Stimulated activated memory B cell treated with anti-CD40 and anti-IgM and Interleukin-4, amounts not matched to agents 10 μg/mL and 1 μg/mL and 100 μg/mL, for 72 hours (primary cell): ENCODE results near the gene TTI1.

Experiments
- ATAC-seq: fragments of 150-1000 bp; cut with Tn5 transposase; 2 replicates; pipeline ENCODE4 v1.10.0; 2021
- H3K27ac Mint-ChIP-seq: one replicate; pipeline ENCODE4 v1.8.0; 2022; ENCODE audit warnings: mild to moderate bottlenecking, mixed read lengths
- H3K27me3 Mint-ChIP-seq: one replicate; pipeline ENCODE4 v1.8.0; 2022; ENCODE audit warnings: mixed read lengths
- H3K36me3 Mint-ChIP-seq: one replicate; pipeline ENCODE4 v1.8.0; 2022; ENCODE audit warnings: mixed read lengths
- H3K4me1 Mint-ChIP-seq: one replicate; pipeline ENCODE4 v1.8.0; 2022; ENCODE audit warnings: mixed read lengths
- H3K4me3 Mint-ChIP-seq: one replicate; pipeline ENCODE4 v1.8.0; 2022; ENCODE audit warnings: mild to moderate bottlenecking, moderate library complexity, mixed read lengths
- H3K9me3 Mint-ChIP-seq: one replicate; pipeline ENCODE4 v1.8.0; 2022; ENCODE audit warnings: mixed read lengths

TTI1 gene

DNA sequence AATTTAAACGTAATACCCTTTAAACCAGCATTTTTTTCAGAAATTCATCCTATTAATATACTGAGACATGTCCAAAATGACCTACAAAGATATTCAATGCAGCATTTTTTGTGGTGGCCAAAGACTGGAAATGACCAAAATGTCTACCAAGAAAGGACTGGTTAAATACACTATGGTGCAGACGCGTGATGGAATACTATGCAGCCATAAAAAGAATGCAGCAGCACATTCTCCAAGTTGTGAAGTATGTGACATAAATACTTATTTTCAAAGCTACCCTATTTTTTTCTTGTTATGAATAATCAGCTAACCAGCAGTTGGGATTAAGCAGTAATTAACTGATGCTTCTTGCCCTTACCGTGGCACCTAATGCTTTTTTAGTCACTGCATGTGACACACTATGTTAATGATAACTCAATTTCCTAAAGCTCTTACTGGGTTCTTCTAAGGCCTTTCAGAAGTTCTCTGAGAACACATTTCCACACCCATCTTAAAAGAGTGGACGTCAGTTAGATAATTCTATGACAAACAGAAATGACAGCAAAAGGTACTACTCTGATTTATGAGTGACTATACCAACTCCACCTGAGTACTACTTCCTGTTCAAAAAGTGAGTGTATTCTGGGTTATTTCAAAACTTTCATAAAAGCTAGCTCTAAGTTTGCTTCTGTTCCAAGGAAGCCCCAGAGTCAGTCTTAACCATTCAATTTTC lies 24.9 kb downstream of the TTI1 start:
- ATAC-seq, result no peak
- H3K36me3 Mint-ChIP-seq, result peaks cover 57% of the 10 kb centered on the region

DNA sequence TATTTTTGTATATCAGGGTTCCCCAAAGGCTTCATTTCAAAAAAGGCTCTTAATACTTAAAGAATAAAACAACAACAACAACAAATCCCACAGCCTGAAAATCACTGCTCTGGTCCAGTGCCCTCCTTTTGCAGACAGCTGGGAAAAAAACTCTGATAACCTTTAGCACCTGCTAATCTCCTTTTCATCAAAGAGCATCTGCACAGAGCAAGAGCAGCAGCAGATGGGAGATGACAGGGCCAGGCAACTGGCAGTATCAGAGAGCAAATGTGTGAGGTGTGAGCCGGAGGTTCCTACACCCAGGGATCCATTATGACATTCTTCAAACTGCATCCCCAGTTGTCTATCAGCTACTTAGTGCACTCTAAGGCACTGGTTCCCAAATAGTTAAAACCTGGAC lies 25.7 kb downstream of the TTI1 start:
- no peak for ATAC-seq
- Mint-ChIP-seq H3K27ac (no peak overlapping the region), H3K9me3 (no peaks in the 10 kb centered on the region), H3K4me3 (no peak overlapping the region), H3K36me3 (peaks cover 48% of the 10 kb centered on the region), H3K4me1 (no peaks in the 10 kb centered on the region), H3K27me3 (no peaks in the 10 kb centered on the region)

More for the DNA sequence above, 24.9 kb downstream of the TTI1 start:
- Mint-ChIP-seq H3K4me1 (no peaks in the 10 kb centered on the region), H3K9me3 (no peaks in the 10 kb centered on the region), H3K4me3 (no peak overlapping the region), H3K27ac (no peak overlapping the region), H3K27me3 (no peaks in the 10 kb centered on the region)

DNA sequence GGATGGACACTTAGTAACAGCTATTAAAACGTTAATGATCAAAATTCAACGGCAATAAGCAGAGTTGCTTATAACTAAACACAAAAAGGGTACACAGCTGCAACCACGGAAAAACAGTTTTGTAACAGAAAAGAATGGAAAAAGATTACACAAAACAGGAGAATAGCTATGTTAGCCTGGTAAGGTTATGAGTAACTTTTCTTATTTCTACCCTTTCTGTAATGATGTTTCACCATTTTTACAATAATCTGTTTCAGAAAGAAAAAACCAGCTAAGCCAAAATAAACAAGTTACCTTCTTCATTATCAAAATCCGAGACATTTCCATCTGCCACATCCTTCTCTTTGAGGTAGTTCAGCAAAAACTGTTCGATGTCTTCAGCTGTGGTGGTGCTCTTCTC lies 27.4 kb downstream of the TTI1 start:
- Mint-ChIP-seq H3K27ac (no peak overlapping the region), H3K4me3 (no peak overlapping the region), H3K27me3 (no peaks in the 10 kb centered on the region), H3K4me1 (no peaks in the 10 kb centered on the region), H3K9me3 (no peaks in the 10 kb centered on the region), H3K36me3 (peaks cover 40% of the 10 kb centered on the region)
- no peak for ATAC-seq

- H3K9me3 Mint-ChIP-seq, result no peaks in the 10 kb centered on the region
- ATAC-seq, result no peak
- H3K4me1 Mint-ChIP-seq, result no peaks in the 10 kb centered on the region
- no peaks in the 10 kb centered on the region for H3K27me3 Mint-ChIP-seq
- H3K36me3 Mint-ChIP-seq, result peaks cover 53% of the 10 kb centered on the region
- H3K4me3 Mint-ChIP-seq, result no peak overlapping the region
- no peak overlapping the region for H3K27ac Mint-ChIP-seq
Measured at GRCh38 chr20:38004416-38004815, 28.8 kb downstream of the TTI1 start.

- H3K27ac Mint-ChIP-seq, result no peak overlapping the region
- H3K36me3 Mint-ChIP-seq, result peaks cover 53% of the 10 kb centered on the region
- H3K9me3 Mint-ChIP-seq, result no peaks in the 10 kb centered on the region
- H3K4me3 Mint-ChIP-seq, result no peak overlapping the region
- ATAC-seq, result no peak
- no peaks in the 10 kb centered on the region for H3K27me3 Mint-ChIP-seq
- H3K4me1 Mint-ChIP-seq, result no peaks in the 10 kb centered on the region
Measured at GRCh38 chr20:38002422-38002821, 30.8 kb downstream of the TTI1 start.

GRCh38 chr20:38001981-38002380 lies 31.3 kb downstream of the TTI1 start:
- H3K27ac Mint-ChIP-seq, result no peak overlapping the region
- ATAC-seq, result no peak
- H3K4me3 Mint-ChIP-seq, result no peak overlapping the region
- no peaks in the 10 kb centered on the region for H3K27me3 Mint-ChIP-seq
- H3K36me3 Mint-ChIP-seq, result peaks cover 57% of the 10 kb centered on the region
- no peaks in the 10 kb centered on the region for H3K4me1 Mint-ChIP-seq
- no peaks in the 10 kb centered on the region for H3K9me3 Mint-ChIP-seq

DNA sequence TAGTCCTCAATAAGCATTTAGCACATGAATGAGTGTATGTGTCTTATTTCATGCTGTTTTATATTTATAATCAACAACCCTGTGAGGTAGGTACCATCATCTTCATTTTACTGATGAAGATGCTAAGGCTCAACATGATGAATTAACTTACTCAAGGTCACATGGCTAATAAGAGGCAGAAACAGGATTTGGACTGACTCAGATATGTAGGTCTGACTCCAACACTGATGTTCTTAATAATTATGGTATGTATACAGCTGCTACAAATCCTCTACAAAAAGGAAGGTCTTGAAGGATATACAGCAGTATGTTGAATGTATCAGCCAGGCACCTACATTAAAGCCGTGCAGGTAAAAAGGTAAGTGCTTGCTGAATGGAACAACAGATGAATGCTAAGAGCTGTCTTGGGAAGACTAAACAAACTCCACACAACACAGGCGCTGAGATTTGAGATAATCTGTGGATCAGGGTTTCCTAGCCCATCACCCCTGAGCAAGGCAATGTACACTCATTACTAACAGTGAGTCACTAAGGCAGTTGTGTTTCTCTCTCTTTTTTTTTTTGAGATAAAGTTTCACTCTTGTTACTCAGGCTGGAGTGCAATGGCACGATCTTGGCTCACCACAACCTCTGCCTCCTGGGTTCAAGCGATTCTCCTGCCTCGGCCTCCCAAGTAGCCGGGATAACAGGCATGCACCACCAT lies 31.9 kb downstream of the TTI1 start:
- no peaks in the 10 kb centered on the region for H3K27me3 Mint-ChIP-seq
- H3K9me3 Mint-ChIP-seq, result no peaks in the 10 kb centered on the region
- H3K4me3 Mint-ChIP-seq, result no peak overlapping the region
- H3K36me3 Mint-ChIP-seq, result peaks cover 58% of the 10 kb centered on the region
- H3K4me1 Mint-ChIP-seq, result no peaks in the 10 kb centered on the region
- ATAC-seq, result no peak
- H3K27ac Mint-ChIP-seq, result no peak overlapping the region

DNA sequence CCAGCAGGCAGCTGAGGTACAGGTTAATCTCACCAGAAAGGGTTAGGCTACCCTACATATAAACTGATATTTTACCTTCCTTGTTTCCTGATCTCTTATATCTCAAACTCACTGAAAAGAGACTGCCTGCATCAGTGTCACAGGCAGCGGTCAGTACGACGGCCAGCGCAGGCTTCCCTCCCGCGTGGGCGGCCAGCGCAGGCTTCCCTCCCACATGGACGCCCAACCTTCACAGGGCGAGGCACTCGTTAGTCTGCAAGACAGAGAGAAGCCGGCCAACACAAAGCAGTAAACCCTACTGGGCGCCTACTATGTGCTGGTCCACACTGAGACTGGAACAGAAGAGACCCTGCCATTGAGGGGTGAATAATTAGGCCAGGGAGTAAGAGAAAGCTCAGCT lies 33.0 kb downstream of the TTI1 start:
- no peaks in the 10 kb centered on the region for H3K9me3 Mint-ChIP-seq
- H3K27ac Mint-ChIP-seq, result no peak overlapping the region
- no peak overlapping the region for H3K4me3 Mint-ChIP-seq
- H3K27me3 Mint-ChIP-seq, result no peaks in the 10 kb centered on the region
- peaks cover 59% of the 10 kb centered on the region for H3K36me3 Mint-ChIP-seq
- no peaks in the 10 kb centered on the region for H3K4me1 Mint-ChIP-seq
- no peak for ATAC-seq

DNA sequence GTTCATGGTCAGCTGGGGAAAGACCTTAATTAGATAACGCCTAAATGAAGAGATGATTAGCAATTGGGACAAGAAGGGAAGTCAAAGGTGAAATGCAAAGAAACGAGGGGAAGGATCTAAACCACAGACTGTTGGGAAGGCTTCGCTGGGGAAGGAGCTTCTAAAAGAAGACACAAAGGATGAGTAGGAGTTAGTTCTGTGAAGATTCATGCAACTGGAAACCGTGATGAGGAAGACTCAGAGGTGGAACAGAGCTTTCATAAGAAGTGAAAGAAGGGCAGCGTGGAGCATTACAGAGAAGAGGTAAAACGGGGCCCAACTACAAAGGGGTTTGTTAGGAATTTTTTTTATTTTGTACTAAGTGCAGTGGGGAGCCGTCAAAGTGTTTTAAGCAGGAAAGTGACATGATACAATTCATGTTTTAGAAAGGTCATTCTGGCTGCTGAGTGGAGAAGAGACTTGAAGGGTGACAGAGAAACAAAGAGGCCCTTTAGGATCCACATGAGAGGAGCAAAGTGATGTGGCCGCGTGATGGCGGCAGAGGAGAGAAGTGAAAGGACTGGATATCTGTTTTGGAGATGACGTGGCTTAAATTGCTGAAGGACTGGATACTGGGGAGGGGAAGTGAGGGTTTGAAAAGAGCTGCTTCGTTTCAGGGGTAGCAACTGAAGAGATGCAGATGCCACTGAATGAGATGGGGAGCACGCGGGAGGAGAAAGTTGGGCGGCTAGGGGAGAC lies 33.6 kb downstream of the TTI1 start:
- no peaks in the 10 kb centered on the region for H3K4me1 Mint-ChIP-seq
- H3K9me3 Mint-ChIP-seq, result no peaks in the 10 kb centered on the region
- no peak for ATAC-seq
- H3K27me3 Mint-ChIP-seq, result no peaks in the 10 kb centered on the region
- H3K36me3 Mint-ChIP-seq, result peaks cover 59% of the 10 kb centered on the region
- no peak overlapping the region for H3K4me3 Mint-ChIP-seq
- H3K27ac Mint-ChIP-seq, result no peak overlapping the region

- Mint-ChIP-seq H3K4me1 (no peaks in the 10 kb centered on the region), H3K36me3 (peaks cover 59% of the 10 kb centered on the region), H3K9me3 (no peaks in the 10 kb centered on the region), H3K27ac (no peak overlapping the region), H3K27me3 (no peaks in the 10 kb centered on the region), H3K4me3 (no peak overlapping the region)
- ATAC-seq, result no peak
Measured at GRCh38 chr20:37997516-37997915, 35.7 kb downstream of the TTI1 start.

DNA sequence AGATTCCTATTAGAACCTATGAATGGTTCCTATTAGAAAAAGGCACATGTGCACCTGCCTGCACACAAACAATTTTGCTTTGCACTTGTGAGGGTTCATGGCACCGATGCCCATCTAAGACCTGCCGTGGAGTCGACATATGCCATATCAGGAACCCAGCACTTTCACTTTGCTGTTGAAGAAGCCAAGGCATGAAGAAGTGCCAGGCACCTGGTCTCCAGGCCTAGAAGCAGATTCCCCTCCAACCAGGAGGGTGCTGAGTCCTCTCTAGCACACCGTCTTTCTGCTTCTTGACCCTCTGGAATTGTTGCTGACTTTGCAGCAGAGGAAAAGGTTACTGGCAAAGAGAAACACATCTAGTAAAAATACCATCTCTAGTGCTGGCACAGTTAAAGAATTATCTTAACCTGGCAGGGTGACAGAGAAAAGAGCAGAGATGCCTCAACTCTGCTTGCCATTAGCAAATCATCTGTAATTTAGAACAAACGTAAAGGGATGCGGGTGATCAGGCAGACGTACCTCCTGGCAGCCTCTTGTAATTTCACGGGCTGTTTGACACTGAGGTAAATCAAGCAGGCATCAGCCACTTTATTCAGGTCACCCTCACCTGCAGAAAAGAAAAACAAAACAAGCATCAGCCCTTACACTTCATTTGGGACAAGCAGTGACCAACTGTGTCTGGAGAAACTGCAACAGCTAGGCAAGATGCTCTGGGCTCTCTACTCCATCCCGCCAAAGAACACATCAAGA lies 37.2 kb downstream of the TTI1 start:
- Mint-ChIP-seq H3K4me1 (peaks cover 14% of the 10 kb centered on the region), H3K9me3 (no peaks in the 10 kb centered on the region), H3K36me3 (peaks cover 65% of the 10 kb centered on the region), H3K27ac (no peak overlapping the region), H3K4me3 (no peak overlapping the region), H3K27me3 (no peaks in the 10 kb centered on the region)
- no peak for ATAC-seq

GRCh38 chr20:37994512-37994911 lies 38.7 kb downstream of the TTI1 start:
- Mint-ChIP-seq H3K9me3 (no peaks in the 10 kb centered on the region), H3K4me3 (no peak overlapping the region), H3K27ac (no peak overlapping the region), H3K4me1 (peaks cover 29% of the 10 kb centered on the region), H3K36me3 (peaks cover 66% of the 10 kb centered on the region), H3K27me3 (no peaks in the 10 kb centered on the region)
- no peak for ATAC-seq

DNA sequence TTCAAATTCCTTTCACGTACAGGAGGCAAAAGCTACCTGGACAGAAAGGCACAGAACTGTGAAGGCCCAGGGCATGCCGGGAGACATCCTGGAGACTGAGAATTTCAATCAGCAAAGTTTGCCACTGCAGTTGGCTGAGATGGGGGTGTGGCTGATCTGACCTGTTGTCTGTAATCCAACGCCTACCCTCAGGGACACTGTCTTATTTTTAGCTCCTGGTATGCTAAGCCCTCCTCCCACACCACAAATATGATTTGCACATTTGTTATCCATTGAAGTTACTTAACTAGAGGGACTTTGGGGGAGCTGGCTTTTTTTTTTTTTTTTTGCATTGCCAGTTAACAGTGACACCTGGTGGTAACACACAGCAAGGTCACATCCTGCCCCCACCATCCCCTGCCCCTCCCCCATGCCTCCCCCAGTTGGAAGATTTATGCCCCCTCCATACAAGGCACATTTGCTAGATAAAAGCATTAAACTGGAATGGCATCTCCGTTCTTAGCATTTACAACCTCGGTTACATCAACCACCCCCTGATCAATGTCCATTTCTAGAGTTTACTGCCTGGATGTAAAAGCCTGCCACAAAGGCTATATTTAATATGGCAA lies 40.4 kb downstream of the TTI1 start:
- ATAC-seq, result no peak
- Mint-ChIP-seq H3K9me3 (no peaks in the 10 kb centered on the region), H3K4me3 (no peak overlapping the region), H3K36me3 (peaks cover 71% of the 10 kb centered on the region), H3K27ac (no peak overlapping the region), H3K27me3 (no peaks in the 10 kb centered on the region), H3K4me1 (peaks cover 29% of the 10 kb centered on the region)

- Mint-ChIP-seq H3K27ac (no peak overlapping the region), H3K27me3 (no peaks in the 10 kb centered on the region), H3K9me3 (no peaks in the 10 kb centered on the region), H3K4me1 (peaks cover 29% of the 10 kb centered on the region), H3K36me3 (peaks cover 73% of the 10 kb centered on the region), H3K4me3 (no peak overlapping the region)
- no peak for ATAC-seq
Measured at GRCh38 chr20:37991908-37992307, 41.3 kb downstream of the TTI1 start.
